ENCODE measurements around the gene FOXO1. TPM values are rescaled to one million over a fixed set of nuclear protein-coding genes. Genes with fewer than 3 reads are reported as not detected.

The FOXO1 gene
- total and polyA plus RNA-seq, 2 of the 13 experiments (the other 11 are each of a cell fraction or from before 2014, with no cell fraction given): 8.1 to 13.1 TPM

DNA sequence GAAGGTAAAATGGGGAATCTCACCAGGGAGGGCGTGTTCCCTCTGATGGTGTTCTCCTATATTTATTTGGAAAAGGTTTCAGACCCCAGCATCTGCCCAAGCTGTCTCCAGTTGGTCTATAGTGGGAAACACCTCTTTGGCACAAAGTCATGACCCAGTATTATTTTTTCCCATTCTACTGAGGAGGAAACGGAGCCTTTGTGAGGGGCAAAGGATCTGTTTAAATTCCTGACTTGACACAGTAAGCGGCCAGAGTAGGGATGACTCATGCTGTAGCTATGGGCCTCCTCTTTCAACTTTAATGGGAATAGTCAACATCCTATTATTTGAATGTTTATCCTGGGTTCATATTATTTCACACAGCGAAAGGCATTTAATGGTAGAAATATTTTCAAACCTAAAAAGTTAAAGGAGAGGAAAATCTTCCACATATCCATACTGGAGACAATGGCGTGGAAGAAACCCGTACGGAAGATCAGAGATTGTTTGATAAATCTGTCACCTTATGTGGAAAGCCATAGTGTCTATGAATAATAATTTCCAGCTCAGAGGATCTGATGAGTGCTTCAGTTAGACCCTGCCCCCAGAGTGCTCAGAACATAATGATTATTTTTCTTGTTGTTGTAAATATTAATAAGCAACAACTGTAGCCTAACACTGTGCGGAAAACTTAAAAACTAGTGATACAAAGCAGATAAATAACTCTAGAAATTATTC, 126.0 kb downstream of the FOXO1 start (continued):
- TF ChIP-seq, protein P1, sequence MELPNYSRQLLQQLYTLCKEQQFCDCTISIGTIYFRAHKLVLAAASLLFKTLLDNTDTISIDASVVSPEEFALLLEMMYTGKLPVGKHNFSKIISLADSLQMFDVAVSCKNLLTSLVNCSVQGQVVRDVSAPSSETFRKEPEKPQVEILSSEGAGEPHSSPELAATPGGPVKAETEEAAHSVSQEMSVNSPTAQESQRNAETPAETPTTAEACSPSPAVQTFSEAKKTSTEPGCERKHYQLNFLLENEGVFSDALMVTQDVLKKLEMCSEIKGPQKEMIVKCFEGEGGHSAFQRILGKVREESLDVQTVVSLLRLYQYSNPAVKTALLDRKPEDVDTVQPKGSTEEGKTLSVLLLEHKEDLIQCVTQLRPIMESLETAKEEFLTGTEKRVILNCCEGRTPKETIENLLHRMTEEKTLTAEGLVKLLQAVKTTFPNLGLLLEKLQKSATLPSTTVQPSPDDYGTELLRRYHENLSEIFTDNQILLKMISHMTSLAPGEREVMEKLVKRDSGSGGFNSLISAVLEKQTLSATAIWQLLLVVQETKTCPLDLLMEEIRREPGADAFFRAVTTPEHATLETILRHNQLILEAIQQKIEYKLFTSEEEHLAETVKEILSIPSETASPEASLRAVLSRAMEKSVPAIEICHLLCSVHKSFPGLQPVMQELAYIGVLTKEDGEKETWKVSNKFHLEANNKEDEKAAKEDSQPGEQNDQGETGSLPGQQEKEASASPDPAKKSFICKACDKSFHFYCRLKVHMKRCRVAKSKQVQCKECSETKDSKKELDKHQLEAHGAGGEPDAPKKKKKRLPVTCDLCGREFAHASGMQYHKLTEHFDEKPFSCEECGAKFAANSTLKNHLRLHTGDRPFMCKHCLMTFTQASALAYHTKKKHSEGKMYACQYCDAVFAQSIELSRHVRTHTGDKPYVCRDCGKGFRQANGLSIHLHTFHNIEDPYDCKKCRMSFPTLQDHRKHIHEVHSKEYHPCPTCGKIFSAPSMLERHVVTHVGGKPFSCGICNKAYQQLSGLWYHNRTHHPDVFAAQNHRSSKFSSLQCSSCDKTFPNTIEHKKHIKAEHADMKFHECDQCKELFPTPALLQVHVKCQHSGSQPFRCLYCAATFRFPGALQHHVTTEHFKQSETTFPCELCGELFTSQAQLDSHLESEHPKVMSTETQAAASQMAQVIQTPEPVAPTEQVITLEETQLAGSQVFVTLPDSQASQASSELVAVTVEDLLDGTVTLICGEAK (IDR thresholded peaks at IDR 0.05): no peak
- TF ChIP-seq, protein P1 (CRISPR knock-in tag; IDR thresholded peaks at IDR 0.05): no peak
- TF ChIP-seq PHF5A (CRISPR knock-in tag; IDR thresholded peaks at IDR 0.05; ENCODE audit: low read depth, unreplicated experiment): no peak
- TF ChIP-seq U2AF1 (optimal IDR thresholded peaks at IDR 0.05; ENCODE audit: low read depth, low read length): no peak
- TF ChIP-seq ZNF724P (CRISPR knock-in tag; IDR thresholded peaks at IDR 0.05; ENCODE audit: borderline replicate concordance): no peak
- TF ChIP-seq, protein P2, sequence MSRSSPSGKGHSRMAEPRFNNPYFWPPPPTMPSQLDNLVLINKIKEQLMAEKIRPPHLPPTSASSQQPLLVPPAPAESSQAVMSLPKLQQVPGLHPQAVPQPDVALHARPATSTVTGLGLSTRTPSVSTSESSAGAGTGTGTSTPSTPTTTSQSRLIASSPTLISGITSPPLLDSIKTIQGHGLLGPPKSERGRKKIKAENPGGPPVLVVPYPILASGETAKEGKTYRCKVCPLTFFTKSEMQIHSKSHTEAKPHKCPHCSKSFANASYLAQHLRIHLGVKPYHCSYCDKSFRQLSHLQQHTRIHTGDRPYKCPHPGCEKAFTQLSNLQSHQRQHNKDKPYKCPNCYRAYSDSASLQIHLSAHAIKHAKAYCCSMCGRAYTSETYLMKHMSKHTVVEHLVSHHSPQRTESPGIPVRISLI (CRISPR knock-in tag; IDR thresholded peaks at IDR 0.05; ENCODE audit: borderline replicate concordance): no peak
- peak; percentile 72; the same call in 1 of the 2 replicates for TF ChIP-seq ZBED4 (CRISPR knock-in tag; IDR thresholded peaks at IDR 0.05; ENCODE audit: borderline replicate concordance)
- no peak for TF ChIP-seq ZNF570 (CRISPR knock-in tag; IDR thresholded peaks at IDR 0.05; ENCODE audit: borderline replicate concordance)
